Measurements from ENCODE around the gene B3GALT5.

DNA sequence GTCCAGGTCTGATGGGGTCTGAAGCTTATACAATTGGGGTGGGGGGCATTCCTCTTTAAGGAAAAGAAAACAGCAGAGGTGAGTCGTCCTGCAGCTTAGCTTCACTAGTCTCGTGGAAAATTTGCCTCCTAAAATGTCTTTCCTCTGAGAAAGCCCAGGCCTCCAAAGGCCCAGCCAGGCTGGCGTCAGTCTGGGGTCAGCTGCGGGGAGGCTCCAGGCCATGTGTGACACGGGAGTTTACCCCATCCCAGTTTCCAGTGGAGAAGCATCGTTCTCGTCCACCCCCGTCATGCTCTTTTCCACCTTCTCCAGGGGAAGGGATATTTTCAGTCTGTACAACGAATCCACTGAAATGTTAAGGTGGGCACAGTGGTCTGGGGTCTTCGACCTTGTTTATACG is 42.8 kb downstream of the B3GALT5 start:
- TF ChIP-seq, protein P1, sequence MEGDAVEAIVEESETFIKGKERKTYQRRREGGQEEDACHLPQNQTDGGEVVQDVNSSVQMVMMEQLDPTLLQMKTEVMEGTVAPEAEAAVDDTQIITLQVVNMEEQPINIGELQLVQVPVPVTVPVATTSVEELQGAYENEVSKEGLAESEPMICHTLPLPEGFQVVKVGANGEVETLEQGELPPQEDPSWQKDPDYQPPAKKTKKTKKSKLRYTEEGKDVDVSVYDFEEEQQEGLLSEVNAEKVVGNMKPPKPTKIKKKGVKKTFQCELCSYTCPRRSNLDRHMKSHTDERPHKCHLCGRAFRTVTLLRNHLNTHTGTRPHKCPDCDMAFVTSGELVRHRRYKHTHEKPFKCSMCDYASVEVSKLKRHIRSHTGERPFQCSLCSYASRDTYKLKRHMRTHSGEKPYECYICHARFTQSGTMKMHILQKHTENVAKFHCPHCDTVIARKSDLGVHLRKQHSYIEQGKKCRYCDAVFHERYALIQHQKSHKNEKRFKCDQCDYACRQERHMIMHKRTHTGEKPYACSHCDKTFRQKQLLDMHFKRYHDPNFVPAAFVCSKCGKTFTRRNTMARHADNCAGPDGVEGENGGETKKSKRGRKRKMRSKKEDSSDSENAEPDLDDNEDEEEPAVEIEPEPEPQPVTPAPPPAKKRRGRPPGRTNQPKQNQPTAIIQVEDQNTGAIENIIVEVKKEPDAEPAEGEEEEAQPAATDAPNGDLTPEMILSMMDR (IDR thresholded peaks at IDR 0.05): no peak
- TF ChIP-seq ZFX (IDR thresholded peaks at IDR 0.05; ENCODE audit: borderline replicate concordance): no peak
